ENCODE data around the gene ZNF160. TPM values are rescaled to one million over a fixed set of nuclear protein-coding genes. Genes with fewer than 3 reads are reported as not detected.

ZNF160 gene
- total RNA-seq, 1 donor from 2014 or later = 65.1 TPM

Other genes starting within 250 kb of the ZNF160 start
- gene ZNF468, start 245.8 kb downstream of the ZNF160 start, total RNA-seq = 37.2 TPM
- gene ZNF320, start 205.8 kb downstream of the ZNF160 start, total RNA-seq = 51.1 TPM
- 52.4 TPM for gene ZNF888, start 180.0 kb downstream of the ZNF160 start, total RNA-seq
- 25.1 TPM for gene ZNF816, start 140.5 kb downstream of the ZNF160 start, total RNA-seq
- 0.78 TPM for gene ERVV-1, start 89.5 kb downstream of the ZNF160 start, total RNA-seq
- gene ERVV-2, start 58.7 kb downstream of the ZNF160 start, total RNA-seq = not detected
- gene ZNF415, start 29.5 kb upstream of the ZNF160 start, total RNA-seq = 15.1 TPM
- gene ZNF347, start 55.6 kb upstream of the ZNF160 start, total RNA-seq = 24.1 TPM
- 11.7 TPM for gene ZNF665, start 89.9 kb upstream of the ZNF160 start, total RNA-seq
- gene ZNF677, start 151.5 kb upstream of the ZNF160 start, total RNA-seq = 25.5 TPM
- not detected for gene VN1R2, start 154.9 kb upstream of the ZNF160 start, total RNA-seq
- not detected for gene VN1R4, start 164.3 kb upstream of the ZNF160 start, total RNA-seq
- 9.2 TPM for gene ZNF845, start 230.3 kb upstream of the ZNF160 start, total RNA-seq

All from ureter (tissue), 1 donor.